SK-N-SH treated with all-trans-retinoic acid at 6 μM for 48 hours (cell line): ENCODE measurements around the gene UBE4A.

Source experiments
- ATAC-seq: fragments of 200-7000 bp; cut with Tn5 transposase; 3 replicates; pipeline ENCODE4 v1.9.1; 2020; ENCODE audit warnings: mild to moderate bottlenecking, moderate library complexity
- ARNTL ChIP-seq: fragments of 450-650 bp; formaldehyde crosslinking; IDR thresholded peaks from 2 replicates; pipeline ENCODE4 v1.5.0; 2020; ENCODE audit warnings: low read depth, mild to moderate bottlenecking, moderate library complexity, borderline replicate concordance
- CREB5 ChIP-seq: fragments of 250-450 bp; sonication (Bioruptor Pico); IDR thresholded peaks from 2 replicates; pipeline ENCODE4 v1.5.1; 2020; ENCODE audit warnings: low read depth, mild to moderate bottlenecking, moderate library complexity
- CSDC2 ChIP-seq: fragments of 250-450 bp; sonication (Bioruptor Pico); IDR thresholded peaks from 2 replicates; pipeline ENCODE4 v1.5.0; 2020; ENCODE audit warnings: mild to moderate bottlenecking, moderate library complexity
- ESRRG ChIP-seq: fragments of 250-450 bp; sonication (Bioruptor Pico); IDR thresholded peaks from 2 replicates; pipeline ENCODE4 v1.6.1; 2021; ENCODE audit warnings: mild to moderate bottlenecking
- GLIS3 ChIP-seq: fragments of 250-450 bp; sonication (Bioruptor Pico); IDR thresholded peaks from 2 replicates; pipeline ENCODE4 v1.5.0; 2020; ENCODE audit warnings: mild to moderate bottlenecking, moderate library complexity
- POU6F1 ChIP-seq: fragments of 250-450 bp; sonication (Bioruptor Pico); IDR thresholded peaks from 2 replicates; pipeline ENCODE4 v1.8.0; 2021; ENCODE audit warnings: low read depth, mild to moderate bottlenecking, moderate library complexity, borderline replicate concordance
- SNAI2 ChIP-seq: fragments of 250-450 bp; sonication (Bioruptor Pico); IDR thresholded peaks from 2 replicates; pipeline ENCODE4 v1.5.0; 2020; ENCODE audit warnings: mild to moderate bottlenecking, moderate library complexity
- TOX ChIP-seq: fragments of 250-450 bp; sonication (Bioruptor Pico); IDR thresholded peaks from 2 replicates; pipeline ENCODE4 v1.8.0; 2021; ENCODE audit warnings: mild to moderate bottlenecking, moderate library complexity, borderline replicate concordance
- ZC3H10 ChIP-seq: fragments of 250-450 bp; sonication (Bioruptor Pico); IDR thresholded peaks from 2 replicates; pipeline ENCODE4 v1.5.1; 2021; ENCODE audit warnings: mild to moderate bottlenecking, moderate library complexity
- ZFP3 ChIP-seq: fragments of 250-450 bp; sonication (Bioruptor Pico); IDR thresholded peaks from 2 replicates; pipeline ENCODE4 v1.5.0; 2020; ENCODE audit warnings: mild to moderate bottlenecking, moderate library complexity
- ZFP30 ChIP-seq: fragments of 450-650 bp; formaldehyde crosslinking; IDR thresholded peaks from 2 replicates; pipeline ENCODE4 v1.5.0; 2022; ENCODE audit warnings: mild to moderate bottlenecking, moderate library complexity
- ZNF565 ChIP-seq: fragments of 450-650 bp; formaldehyde crosslinking; conservative IDR thresholded peaks from 2 replicates; pipeline ENCODE4 v1.5.0; 2020; ENCODE audit warnings: low read depth, mild to moderate bottlenecking, moderate library complexity
- ZNF8 ChIP-seq: fragments of 450-650 bp; formaldehyde crosslinking; IDR thresholded peaks from 2 replicates; pipeline ENCODE4 v1.5.0; 2020; ENCODE audit warnings: mild to moderate bottlenecking, moderate library complexity
- TF ChIP-seq, protein P1 (sequence below): fragments of 250-450 bp; sonication (Bioruptor Pico); IDR thresholded peaks from 2 replicates; pipeline ENCODE4 v1.5.0; 2020; ENCODE audit warnings: mild to moderate bottlenecking, moderate library complexity
- TF ChIP-seq, protein P2 (sequence below): fragments of 250-450 bp; sonication (Bioruptor Pico); IDR thresholded peaks from 2 replicates; pipeline ENCODE4 v1.5.1; 2021; ENCODE audit warnings: mild to moderate bottlenecking, moderate library complexity

UBE4A gene

DNA sequence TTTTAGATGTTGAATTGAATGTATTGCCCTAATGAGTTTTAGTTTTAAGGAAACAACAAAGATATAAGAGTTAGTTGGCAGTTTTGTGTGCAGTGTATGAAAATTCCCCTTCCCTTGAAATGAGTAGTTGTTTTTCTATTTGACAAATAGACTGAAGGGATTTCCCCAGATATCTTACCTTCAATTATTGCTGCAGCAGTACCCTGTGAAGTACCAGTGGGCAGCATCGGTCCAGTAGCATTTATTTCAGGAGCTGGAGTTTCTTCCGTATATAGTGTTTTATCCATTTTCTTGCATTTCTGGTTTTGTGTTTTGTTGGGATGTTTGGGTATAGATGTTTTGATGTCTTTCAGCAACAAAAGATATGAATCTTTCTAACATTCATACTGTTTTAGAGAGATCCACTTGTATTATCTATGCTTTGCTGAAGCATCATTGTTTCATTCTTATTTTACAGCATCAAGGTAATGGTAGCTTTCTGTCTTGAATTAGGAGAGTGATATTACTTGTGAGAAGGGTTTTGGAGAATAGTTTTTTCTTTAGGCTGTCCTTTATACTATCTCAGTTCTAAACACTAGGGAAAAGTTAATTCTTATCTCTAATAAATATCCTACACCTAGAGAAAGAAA is 84.3 kb downstream of the UBE4A start:
- no peak for ATAC-seq
- no peak for TF ChIP-seq GLIS3 (CRISPR knock-in tag)
- TF ChIP-seq SNAI2 = no peak
- TF ChIP-seq ZFP3 (CRISPR knock-in tag) = no peak
- TF ChIP-seq, protein P1, sequence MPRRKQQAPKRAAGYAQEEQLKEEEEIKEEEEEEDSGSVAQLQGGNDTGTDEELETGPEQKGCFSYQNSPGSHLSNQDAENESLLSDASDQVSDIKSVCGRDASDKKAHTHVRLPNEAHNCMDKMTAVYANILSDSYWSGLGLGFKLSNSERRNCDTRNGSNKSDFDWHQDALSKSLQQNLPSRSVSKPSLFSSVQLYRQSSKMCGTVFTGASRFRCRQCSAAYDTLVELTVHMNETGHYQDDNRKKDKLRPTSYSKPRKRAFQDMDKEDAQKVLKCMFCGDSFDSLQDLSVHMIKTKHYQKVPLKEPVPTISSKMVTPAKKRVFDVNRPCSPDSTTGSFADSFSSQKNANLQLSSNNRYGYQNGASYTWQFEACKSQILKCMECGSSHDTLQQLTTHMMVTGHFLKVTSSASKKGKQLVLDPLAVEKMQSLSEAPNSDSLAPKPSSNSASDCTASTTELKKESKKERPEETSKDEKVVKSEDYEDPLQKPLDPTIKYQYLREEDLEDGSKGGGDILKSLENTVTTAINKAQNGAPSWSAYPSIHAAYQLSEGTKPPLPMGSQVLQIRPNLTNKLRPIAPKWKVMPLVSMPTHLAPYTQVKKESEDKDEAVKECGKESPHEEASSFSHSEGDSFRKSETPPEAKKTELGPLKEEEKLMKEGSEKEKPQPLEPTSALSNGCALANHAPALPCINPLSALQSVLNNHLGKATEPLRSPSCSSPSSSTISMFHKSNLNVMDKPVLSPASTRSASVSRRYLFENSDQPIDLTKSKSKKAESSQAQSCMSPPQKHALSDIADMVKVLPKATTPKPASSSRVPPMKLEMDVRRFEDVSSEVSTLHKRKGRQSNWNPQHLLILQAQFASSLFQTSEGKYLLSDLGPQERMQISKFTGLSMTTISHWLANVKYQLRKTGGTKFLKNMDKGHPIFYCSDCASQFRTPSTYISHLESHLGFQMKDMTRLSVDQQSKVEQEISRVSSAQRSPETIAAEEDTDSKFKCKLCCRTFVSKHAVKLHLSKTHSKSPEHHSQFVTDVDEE (CRISPR knock-in tag) = no peak
- TF ChIP-seq ESRRG (CRISPR knock-in tag) = no peak
- TF ChIP-seq ZFP30 (CRISPR knock-in tag) = no peak
- TF ChIP-seq ZNF8 (CRISPR knock-in tag) = no peak
- no peak for TF ChIP-seq POU6F1 (CRISPR knock-in tag)
- TF ChIP-seq ZC3H10 (CRISPR knock-in tag) = no peak
- no peak for TF ChIP-seq TOX (CRISPR knock-in tag)

DNA sequence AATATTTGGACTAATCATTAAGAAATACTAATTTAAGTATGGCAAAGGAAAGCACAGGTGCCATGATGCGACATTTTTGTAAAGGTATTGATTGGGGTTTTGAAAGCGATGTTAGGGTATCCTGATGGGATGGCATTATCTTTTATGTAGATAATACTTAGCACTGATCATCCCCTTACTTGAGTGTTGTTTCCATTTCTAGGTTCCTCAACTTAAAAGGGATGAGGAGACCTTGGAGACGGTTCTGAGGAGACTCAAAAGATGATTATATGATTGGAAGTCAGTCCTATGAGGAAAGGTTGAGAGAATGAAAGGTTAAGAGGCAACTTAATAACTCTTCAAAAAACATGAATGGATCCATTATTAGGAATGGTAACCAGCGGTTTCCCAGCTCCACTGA is 88.0 kb downstream of the UBE4A start:
- TF ChIP-seq ESRRG (CRISPR knock-in tag) (no peak), ZFP3 (CRISPR knock-in tag) (no peak), ARNTL (CRISPR knock-in tag) (no peak), TOX (CRISPR knock-in tag) (no peak), CREB5 (CRISPR knock-in tag) (no peak), ZNF8 (CRISPR knock-in tag) (no peak), ZNF565 (CRISPR knock-in tag) (no peak), CSDC2 (CRISPR knock-in tag) (no peak)
- TF ChIP-seq, protein P2, sequence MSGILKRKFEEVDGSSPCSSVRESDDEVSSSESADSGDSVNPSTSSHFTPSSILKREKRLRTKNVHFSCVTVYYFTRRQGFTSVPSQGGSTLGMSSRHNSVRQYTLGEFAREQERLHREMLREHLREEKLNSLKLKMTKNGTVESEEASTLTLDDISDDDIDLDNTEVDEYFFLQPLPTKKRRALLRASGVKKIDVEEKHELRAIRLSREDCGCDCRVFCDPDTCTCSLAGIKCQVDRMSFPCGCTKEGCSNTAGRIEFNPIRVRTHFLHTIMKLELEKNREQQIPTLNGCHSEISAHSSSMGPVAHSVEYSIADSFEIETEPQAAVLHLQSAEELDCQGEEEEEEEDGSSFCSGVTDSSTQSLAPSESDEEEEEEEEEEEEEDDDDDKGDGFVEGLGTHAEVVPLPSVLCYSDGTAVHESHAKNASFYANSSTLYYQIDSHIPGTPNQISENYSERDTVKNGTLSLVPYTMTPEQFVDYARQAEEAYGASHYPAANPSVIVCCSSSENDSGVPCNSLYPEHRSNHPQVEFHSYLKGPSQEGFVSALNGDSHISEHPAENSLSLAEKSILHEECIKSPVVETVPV (CRISPR knock-in tag) = no peak

DNA sequence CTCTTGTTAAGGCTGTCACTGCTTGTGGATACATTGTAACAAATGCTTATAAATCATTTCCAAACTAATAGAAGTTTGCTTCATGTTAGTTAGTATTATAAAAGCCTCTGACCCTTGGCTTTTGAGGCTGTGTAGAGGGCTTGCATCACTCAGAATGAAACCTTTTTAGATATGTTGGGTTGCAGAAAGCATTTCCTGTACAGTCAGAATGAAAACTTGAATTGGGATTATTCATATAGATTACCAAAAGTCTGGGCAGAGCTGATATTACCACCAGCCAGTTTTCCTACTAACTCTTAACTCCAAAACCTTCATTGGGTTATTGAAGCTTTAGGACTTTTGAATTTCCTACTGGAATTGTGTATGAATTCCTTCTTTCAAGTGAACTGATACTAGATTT is 88.9 kb downstream of the UBE4A start:
- no peak for ATAC-seq
- TF ChIP-seq ZC3H10 (CRISPR knock-in tag) (no peak), CSDC2 (CRISPR knock-in tag) (no peak)

More for the DNA sequence above, 88.0 kb downstream of the UBE4A start:
- ATAC-seq = no peak
